ENCODE measurements around the gene MIS18A.
"Not testable (repeated sequence)": the region's sequence is repeated elsewhere in the genome, so short reads cannot be mapped to it uniquely, and the experiment has no call there.

MIS18A gene

DNA sequence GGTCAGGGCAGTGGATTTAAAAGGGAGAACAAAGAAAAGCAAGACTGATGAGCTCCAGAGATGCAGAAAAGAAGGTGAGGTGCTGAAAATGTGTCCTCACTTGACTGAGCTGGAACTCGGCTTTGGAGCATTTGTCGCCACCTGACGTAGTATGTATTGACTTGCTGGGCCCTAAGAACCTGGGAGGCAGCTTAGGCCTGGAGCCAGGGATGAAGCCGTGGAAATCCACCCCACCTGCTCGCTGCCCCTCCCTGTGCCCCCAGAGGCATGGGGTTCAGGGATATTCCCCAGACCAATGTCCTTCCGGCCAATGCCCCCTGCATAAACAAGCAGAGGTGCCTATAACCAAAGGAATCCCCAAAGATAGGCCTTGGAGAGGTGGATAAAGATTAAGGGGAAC is 34.1 kb upstream of the MIS18A start:
- no peak overlapping the region for H3K4me3 ChIP-seq (ENCODE audit: low read depth, low read length)
- TF ChIP-seq, protein P1, sequence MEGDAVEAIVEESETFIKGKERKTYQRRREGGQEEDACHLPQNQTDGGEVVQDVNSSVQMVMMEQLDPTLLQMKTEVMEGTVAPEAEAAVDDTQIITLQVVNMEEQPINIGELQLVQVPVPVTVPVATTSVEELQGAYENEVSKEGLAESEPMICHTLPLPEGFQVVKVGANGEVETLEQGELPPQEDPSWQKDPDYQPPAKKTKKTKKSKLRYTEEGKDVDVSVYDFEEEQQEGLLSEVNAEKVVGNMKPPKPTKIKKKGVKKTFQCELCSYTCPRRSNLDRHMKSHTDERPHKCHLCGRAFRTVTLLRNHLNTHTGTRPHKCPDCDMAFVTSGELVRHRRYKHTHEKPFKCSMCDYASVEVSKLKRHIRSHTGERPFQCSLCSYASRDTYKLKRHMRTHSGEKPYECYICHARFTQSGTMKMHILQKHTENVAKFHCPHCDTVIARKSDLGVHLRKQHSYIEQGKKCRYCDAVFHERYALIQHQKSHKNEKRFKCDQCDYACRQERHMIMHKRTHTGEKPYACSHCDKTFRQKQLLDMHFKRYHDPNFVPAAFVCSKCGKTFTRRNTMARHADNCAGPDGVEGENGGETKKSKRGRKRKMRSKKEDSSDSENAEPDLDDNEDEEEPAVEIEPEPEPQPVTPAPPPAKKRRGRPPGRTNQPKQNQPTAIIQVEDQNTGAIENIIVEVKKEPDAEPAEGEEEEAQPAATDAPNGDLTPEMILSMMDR (IDR thresholded peaks at IDR 0.05; ENCODE audit: borderline replicate concordance, insufficient read depth, low read depth, low read length), result no peak

DNA sequence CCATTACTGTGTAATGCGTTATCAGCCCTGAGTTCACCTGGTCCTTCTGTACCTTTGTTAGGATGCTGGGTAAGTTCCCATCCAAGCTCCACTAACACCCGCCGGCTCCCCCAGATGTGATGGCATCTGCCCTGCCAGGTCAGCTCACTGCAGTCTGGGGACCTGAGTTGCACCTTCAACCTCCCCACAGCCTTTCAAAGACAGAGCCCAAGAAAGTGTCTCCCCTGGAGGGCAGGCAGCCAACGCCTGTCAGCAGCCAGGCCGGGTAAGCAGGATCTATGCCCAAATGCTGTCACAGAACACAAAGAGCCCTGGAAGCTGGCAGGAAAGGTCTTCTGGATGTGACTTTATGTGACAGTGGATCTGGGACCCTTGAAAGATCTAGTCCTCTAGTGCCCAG is 33.5 kb upstream of the MIS18A start:
- no peak overlapping the region for H3K4me3 ChIP-seq (ENCODE audit: low read depth, low read length)
- TF ChIP-seq, protein P1 (IDR thresholded peaks at IDR 0.05; ENCODE audit: borderline replicate concordance, insufficient read depth, low read depth, low read length), result no peak

DNA sequence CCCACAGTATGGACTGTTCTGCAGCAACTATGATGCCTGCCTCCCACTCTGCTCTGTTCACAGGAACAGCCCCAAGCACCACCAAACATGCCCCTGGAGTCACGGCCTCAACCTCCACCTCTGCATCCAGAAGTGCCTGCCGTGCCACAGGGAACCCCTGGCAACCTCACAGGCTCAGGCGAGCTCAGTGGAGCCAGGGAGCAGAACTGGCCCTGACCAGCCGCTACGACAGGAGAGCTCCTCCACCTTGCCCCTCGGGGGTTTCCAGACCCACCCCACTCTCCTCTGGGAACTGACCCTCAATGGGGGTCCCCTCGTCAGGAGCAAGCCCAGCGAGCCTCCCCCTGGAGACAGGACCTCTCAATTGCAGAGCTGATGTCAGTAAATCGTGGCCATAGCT is 32.8 kb upstream of the MIS18A start:
- H3K4me3 ChIP-seq (ENCODE audit: low read depth, low read length), result no peak overlapping the region

DNA sequence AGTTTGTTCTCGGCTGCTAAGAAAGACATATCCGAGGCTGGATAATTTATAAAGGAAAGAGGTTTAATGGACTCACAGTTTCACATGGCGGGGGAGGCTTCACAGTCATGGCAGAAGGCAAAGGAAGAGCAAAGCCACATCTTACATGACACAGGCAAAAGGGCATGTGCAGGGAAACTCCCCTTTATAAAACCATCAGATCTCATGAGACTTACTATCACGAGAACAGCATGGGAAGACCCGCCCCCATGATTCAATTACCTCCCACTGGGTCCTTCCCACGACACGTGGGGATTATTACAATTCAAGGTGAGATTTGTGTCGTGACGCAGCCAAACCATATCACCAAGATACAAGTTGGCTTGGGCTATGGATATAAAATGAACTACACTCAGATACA is 32.1 kb upstream of the MIS18A start:
- H3K4me3 ChIP-seq (ENCODE audit: low read depth, low read length), result not testable (repeated sequence)

More for the DNA sequence above, 32.8 kb upstream of the MIS18A start:
- TF ChIP-seq, protein P1 (IDR thresholded peaks at IDR 0.05; ENCODE audit: borderline replicate concordance, insufficient read depth, low read depth, low read length), result no peak

DNA sequence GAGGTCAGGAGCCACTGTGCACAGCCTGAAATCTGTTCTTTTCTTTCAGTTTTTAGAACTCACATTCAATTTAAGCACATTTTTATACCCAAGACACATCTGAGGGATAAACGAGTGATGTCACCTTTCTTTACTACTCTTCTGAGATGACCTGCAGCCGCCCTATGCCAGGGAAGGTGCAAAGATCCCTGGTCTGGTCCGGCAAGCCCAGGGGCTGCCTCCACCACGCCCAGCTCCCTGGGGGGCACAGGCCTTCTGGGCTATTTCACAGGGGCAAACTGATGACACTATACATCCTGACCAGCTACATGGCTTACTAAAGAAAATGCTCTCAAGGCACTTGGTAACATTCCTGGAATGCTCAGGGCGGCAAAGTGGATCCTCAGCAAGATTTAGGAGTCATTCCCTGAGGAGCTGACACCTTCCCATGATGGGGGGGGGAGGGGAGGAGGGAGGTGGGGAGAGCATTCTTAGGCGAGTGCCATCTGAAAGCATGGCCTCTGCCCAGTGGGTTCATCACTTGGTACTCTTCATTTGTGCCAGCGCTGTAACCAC is 31.1 kb upstream of the MIS18A start:
- H3K4me3 ChIP-seq (ENCODE audit: low read depth, low read length), result no peak overlapping the region
- TF ChIP-seq, protein P1 (IDR thresholded peaks at IDR 0.05; ENCODE audit: borderline replicate concordance, insufficient read depth, low read depth, low read length), result no peak

DNA sequence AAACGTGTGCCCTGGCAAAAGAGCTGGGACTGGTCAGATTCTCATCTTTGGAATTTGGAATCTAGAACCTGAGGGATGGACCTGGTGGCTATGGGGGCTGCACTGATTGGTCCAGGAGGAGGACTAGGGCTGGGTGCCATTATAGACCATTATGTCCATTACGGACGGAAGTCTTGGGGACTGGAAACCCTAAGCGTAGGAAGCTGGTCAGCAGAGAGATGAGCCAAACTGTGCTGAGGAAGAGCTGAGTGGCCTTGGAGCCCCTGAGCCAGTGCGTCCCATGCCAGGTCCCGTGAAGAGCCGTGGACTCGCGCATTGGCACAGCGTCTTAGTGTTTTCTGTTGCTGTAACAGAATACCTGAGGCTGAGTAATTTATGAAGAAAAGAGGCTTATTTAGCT is 29.8 kb upstream of the MIS18A start:
- H3K4me3 ChIP-seq (ENCODE audit: low read depth, low read length), result no peak overlapping the region
- TF ChIP-seq, protein P1 (IDR thresholded peaks at IDR 0.05; ENCODE audit: borderline replicate concordance, insufficient read depth, low read depth, low read length), result no peak

DNA sequence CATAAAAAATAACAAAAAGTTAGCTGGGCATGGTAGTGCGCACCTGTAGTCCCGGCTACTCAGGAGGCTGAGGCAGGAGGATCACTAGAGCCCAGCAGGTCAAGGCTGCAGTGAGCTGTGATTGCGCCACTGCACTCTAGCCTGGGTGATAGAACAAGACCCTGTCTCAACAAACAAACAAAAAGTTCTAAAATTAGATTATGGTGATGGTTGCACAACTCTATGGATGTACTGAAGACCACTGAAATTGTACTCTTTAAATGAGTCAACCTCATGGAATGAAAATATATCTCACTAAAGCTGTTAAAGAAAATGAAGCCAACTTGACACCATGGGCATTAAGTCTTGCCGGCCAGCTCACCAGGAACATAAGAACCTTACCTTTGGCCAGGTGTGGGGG is 28.9 kb upstream of the MIS18A start:
- TF ChIP-seq, protein P1 (IDR thresholded peaks at IDR 0.05; ENCODE audit: borderline replicate concordance, insufficient read depth, low read depth, low read length), result no peak
- no peak overlapping the region for H3K4me3 ChIP-seq (ENCODE audit: low read depth, low read length)

Measured in GM12875 (cell line).